Ascending aorta (tissue), 2 donors: ENCODE data around the gene FSIP2. TPM values are rescaled to one million over a fixed set of nuclear protein-coding genes. Genes with fewer than 3 reads are reported as not detected.

ENCODE experiments used
- DNase-seq, 2 donors: peaks; one replicate each; pipeline ENCODE4 v3.0.0-alpha.2; 2019; ENCODE audit warnings: low spot score in 2 of 2
- H3K27ac ChIP-seq, 2 donors: fragments of 200-600 bp; sonication (generic); one replicate each; pipeline ENCODE4 v1.5.1; 2016 to 2017; ENCODE audit warnings: mild to moderate bottlenecking in 1 of 2
- H3K27me3 ChIP-seq: fragments of 200-600 bp; sonication (generic); one replicate; pipeline ENCODE4 v1.5.1; 2017
- H3K36me3 ChIP-seq, 2 donors: fragments of 200-600 bp; sonication (generic); one replicate each; pipeline ENCODE4 v1.5.1; 2016
- H3K4me1 ChIP-seq, 2 donors: fragments of 200-600 bp; sonication (generic); one replicate each; pipeline ENCODE4 v1.5.1; 2016 to 2017; ENCODE audit warnings: mild to moderate bottlenecking in 1 of 2
- H3K4me3 ChIP-seq, 2 donors: fragments of 200-600 bp; sonication (generic); one replicate each; pipeline ENCODE4 v1.5.1; 2016 to 2017; ENCODE audit warnings: mild to moderate bottlenecking in 1 of 2
- H3K9me3 ChIP-seq, 2 donors: fragments of 200-600 bp; sonication (generic); one replicate each; pipeline ENCODE4 v1.5.1; 2016
- CTCF ChIP-seq, 3 experiments: fragments of 200-600 bp in 2 of 3; fragments of 450-650 bp in 1 of 3; sonication (generic) in 2 of 3; IDR thresholded peaks; one replicate each; pipeline ENCODE4 v1.5.1; 2016 to 2019; ENCODE audit warnings: antibody characterized with exemption in 3 of 3, mild to moderate bottlenecking in 1 of 3, moderate library complexity in 1 of 3
- intact Hi-C: fragments of 100-400 bp; cut with DNase I; formaldehyde crosslinking; loops from one replicate; pipeline ENCODE4 v1.15.1; 2023
- total RNA-seq: library from RNA; depleted of rRNA; stranded (reverse); fragments of >200 nt; gene quantifications from one replicate; pipeline ENCODE4 v1.1.0, GENCODE V29; 2016

FSIP2 gene
- total RNA-seq, 1 donor from 2014 or later = under 0.01 TPM

- H3K27ac ChIP-seq = no peak overlapping the region
- intact Hi-C loops = no loop called here
- H3K4me3 ChIP-seq = no peak overlapping the region
- no peaks in the 10 kb centered on the region for H3K27me3 ChIP-seq
- H3K9me3 ChIP-seq = no peaks in the 10 kb centered on the region
- no peak for TF ChIP-seq CTCF (IDR thresholded peaks at IDR 0.05)
- H3K36me3 ChIP-seq = no peaks in the 10 kb centered on the region
- no peak for DNase-seq
- H3K4me1 ChIP-seq = no peaks in the 10 kb centered on the region
Observed at GRCh38 chr2:185734658-185735057, 3.9 kb upstream of the FSIP2 start.

- Histone ChIP-seq H3K4me3 (no peak overlapping the region), H3K9me3 (no peaks in the 10 kb centered on the region), H3K4me1 (no peaks in the 10 kb centered on the region), H3K27me3 (no peaks in the 10 kb centered on the region), H3K36me3 (no peaks in the 10 kb centered on the region), H3K27ac (no peak overlapping the region)
- TF ChIP-seq CTCF (IDR thresholded peaks at IDR 0.05) = no peak
- DNase-seq = no peak
- intact Hi-C loops = no loop called here
Observed at GRCh38 chr2:185736210-185736609, 2.4 kb upstream of the FSIP2 start.

- no peaks in the 10 kb centered on the region for H3K36me3 ChIP-seq
- no peak for DNase-seq
- H3K4me3 ChIP-seq = no peak overlapping the region
- TF ChIP-seq CTCF (IDR thresholded peaks at IDR 0.05) = no peak
- no peaks in the 10 kb centered on the region for H3K9me3 ChIP-seq
- intact Hi-C loops = no loop called here
- no peak overlapping the region for H3K27ac ChIP-seq
- H3K4me1 ChIP-seq = no peaks in the 10 kb centered on the region
- H3K27me3 ChIP-seq = no peaks in the 10 kb centered on the region
Observed at GRCh38 chr2:185745864-185746859, 7.6 kb downstream of the FSIP2 start.

- Histone ChIP-seq H3K4me3 (no peak overlapping the region), H3K9me3 (no peaks in the 10 kb centered on the region), H3K27ac (no peak overlapping the region), H3K36me3 (no peaks in the 10 kb centered on the region), H3K27me3 (no peaks in the 10 kb centered on the region), H3K4me1 (no peaks in the 10 kb centered on the region)
- no peak for TF ChIP-seq CTCF (IDR thresholded peaks at IDR 0.05)
- no peak for DNase-seq
- intact Hi-C loops = no loop called here
Observed at GRCh38 chr2:185757356-185757755, 18.8 kb downstream of the FSIP2 start.

- intact Hi-C loops = no loop called here
- DNase-seq = no peak
- peaks cover 13 to 56% of the 10 kb centered on the region in 2 donors for H3K9me3 ChIP-seq
- H3K36me3 ChIP-seq = no peaks in the 10 kb centered on the region
- no peaks in the 10 kb centered on the region for H3K4me1 ChIP-seq
- H3K27me3 ChIP-seq = no peaks in the 10 kb centered on the region
- TF ChIP-seq CTCF (IDR thresholded peaks at IDR 0.05) = no peak
- no peak overlapping the region for H3K4me3 ChIP-seq
- no peak overlapping the region for H3K27ac ChIP-seq
Observed at GRCh38 chr2:185771396-185771795, 32.8 kb downstream of the FSIP2 start.
